ENCODE measurements around the gene JAKMIP1.

DNA sequence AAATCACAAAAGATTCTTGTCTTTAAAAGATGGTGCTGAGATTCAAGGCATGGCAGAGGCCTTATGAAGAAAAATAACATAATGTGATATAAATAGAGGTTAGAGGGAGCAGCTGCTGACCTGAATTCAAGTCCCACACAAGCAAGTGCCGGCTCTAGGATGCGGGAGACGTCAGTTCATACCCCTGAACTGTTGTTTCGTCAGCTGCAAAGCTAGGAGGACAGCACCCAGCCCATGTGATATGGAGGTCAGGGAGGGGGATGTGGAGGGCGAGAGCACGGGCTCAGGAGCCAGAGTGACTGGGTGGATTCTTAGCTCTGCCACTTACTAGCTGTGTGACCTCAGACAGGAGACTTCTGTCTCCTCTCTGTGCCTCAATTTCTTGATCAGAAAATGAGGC is 77.9 kb downstream of the JAKMIP1 start:
- TF ChIP-seq POLR2A (IDR thresholded peaks at IDR 0.05; ENCODE audit: low read length): no peak
- TF ChIP-seq GATA1 (IDR thresholded peaks at IDR 0.05; ENCODE audit: low read depth, low read length): no peak

Measured in erythroblast (primary cell).